GM12878 (cell line): ENCODE data around the gene ITGA7. TPM values are rescaled to one million over a fixed set of nuclear protein-coding genes. Genes with fewer than 3 reads are reported as not detected.

Experiments used
- ATAC-seq: fragments of 200-7000 bp; cut with Tn5 transposase; 3 replicates; pipeline ENCODE4 v1.9.1; 2020; ENCODE audit warnings: mild to moderate bottlenecking, moderate library complexity
- BruUV-seq: library from RNA; stranded (reverse); fragments of 400-500 nt; replicated peaks from 2 replicates; lab custom pipeline; 2021; lab: Mats Ljungman, UMichigan
- CTCF ChIA-PET: fragments of 300-600 bp; sonication (Branson Sonifier 250); formaldehyde crosslinking; extraction: SDS; loops from one replicate; lab custom pipeline; 2021; ENCODE audit warnings: inconsistent platforms; lab: Yijun Ruan, JAX
- POLR2A ChIA-PET: fragments of 350-600 bp; formaldehyde crosslinking; extraction: SDS; loops from one replicate; lab custom pipeline; 2021; ENCODE audit warnings: inconsistent platforms; lab: Charles Lee
- RAD21 ChIA-PET: fragments of 300-600 bp; sonication (Branson Sonifier 250); formaldehyde crosslinking; loops from one replicate; lab custom pipeline; 2023; ENCODE audit warnings: antibody characterized with exemption; ENCODE audit not compliant: unreplicated experiment; lab: Charles Lee
- SMC1A ChIA-PET: fragments of 300-600 bp; sonication (Branson Sonifier 250); formaldehyde crosslinking; loops from one replicate; lab custom pipeline; 2023; ENCODE audit not compliant: unreplicated experiment, uncharacterized antibody; lab: Charles Lee
- DNase-seq: peaks from one replicate; pipeline ENCODE4 v3.0.0-alpha.2; 2011; ENCODE audit warnings: low read depth, low spot score
- FAIRE-seq: peaks from 3 replicates; lab custom pipeline; 2011; peaks lifted over from hg19 to GRCh38; lab: Jason Lieb, UNC
- H2AFZ ChIP-seq: 2 replicates; pipeline ENCODE4 v1.6.0; 2011; ENCODE audit warnings: low read depth, low read length, control low read depth; ENCODE audit not compliant: control insufficient read depth
- H3K27ac ChIP-seq: 2 replicates; pipeline ENCODE4 v1.5.1; 2011; ENCODE audit warnings: control low read depth; ENCODE audit not compliant: control insufficient read depth, insufficient read depth
- H3K27me3 ChIP-seq, 2 experiments: replicated peaks in 1 of 2; 2 replicates each; pipeline versions ENCODE4 v1.6.0 to v1.6.1; 2011; ENCODE audit warnings: low read length in 1 of 2; ENCODE audit not compliant: control insufficient read depth in 2 of 2, insufficient read depth in 2 of 2
- H3K36me3 ChIP-seq, 2 experiments: 2 replicates each; pipeline ENCODE4 v1.5.1; 2011; ENCODE audit warnings: low read length in 1 of 2; ENCODE audit not compliant: control insufficient read depth in 2 of 2, insufficient read depth in 2 of 2
- H3K4me1 ChIP-seq: 2 replicates; pipeline ENCODE4 v1.6.1; 2011; ENCODE audit warnings: mild to moderate bottlenecking, low read length, moderate library complexity, mixed read lengths; ENCODE audit not compliant: control insufficient read depth, insufficient read depth
- H3K4me2 ChIP-seq: 2 replicates; pipeline ENCODE4 v1.6.0; 2011; ENCODE audit warnings: control low read depth; ENCODE audit not compliant: control insufficient read depth, insufficient read depth
- H3K4me3 ChIP-seq: fragments of 200-600 bp; sonication (generic); 2 replicates; pipeline ENCODE4 v1.5.1; 2016
- H3K79me2 ChIP-seq: 2 replicates; pipeline ENCODE4 v1.6.0; 2011; ENCODE audit warnings: low read length; ENCODE audit not compliant: control insufficient read depth, insufficient read depth
- H3K9ac ChIP-seq: 2 replicates; pipeline ENCODE4 v1.8.0; 2011; ENCODE audit warnings: low read length, control low read depth, mixed read lengths; ENCODE audit not compliant: control insufficient read depth, insufficient read depth
- H3K9me3 ChIP-seq: replicated peaks from 3 replicates; pipeline ENCODE4 v1.5.1; 2011; ENCODE audit warnings: mild to moderate bottlenecking, low read length; ENCODE audit not compliant: control insufficient read depth, insufficient read depth
- H4K20me1 ChIP-seq: 2 replicates; pipeline ENCODE4 v1.6.0; 2011; ENCODE audit not compliant: control insufficient read depth, insufficient read depth
- NBN ChIP-seq: fragments of 450-650 bp; IDR thresholded peaks from 2 replicates; pipeline ENCODE4 v1.6.1; 2016
- STAT3 ChIP-seq: IDR thresholded peaks from 2 replicates; pipeline ENCODE4 v1.6.1; 2011; ENCODE audit warnings: low read depth, low read length, improper control_type of control experiment
- WGBS: methylation state at CpG from one replicate; pipeline ENCODE4 v1.1.6; 2016; ENCODE audit warnings: low lambda C conversion rate; ENCODE audit not compliant: insufficient replicate concordance, insufficient coverage; ENCODE audit errors: missing lambda C conversion rate; 5-methylcytosine and 5-hydroxymethylcytosine counted together
- in situ Hi-C: fragments of 300-500 bp; cut with MboI; formaldehyde crosslinking; loops from 9 replicates; pipeline ENCODE4 v1.14.3; 2018; ENCODE audit warnings: mixed read lengths
- intact Hi-C: fragments of 100-400 bp; cut with micrococcal nuclease; formaldehyde crosslinking; loops from one replicate; pipeline ENCODE4 v1.14.2; 2022; ENCODE audit not compliant: unreplicated experiment
- polyA plus RNA-seq, 11 experiments: library from polyadenylated mRNA; depleted of rRNA in 4 of 11; unstranded in 6 of 11; stranded (reverse) in 5 of 11; fragments of >200 nt; fragmentation: Nextera tagmentation in 4 of 11; fragmentation: Illumina TruSeq in 1 of 11; extraction: Ambion mirVana in 4 of 11; extraction: Trizol in 1 of 11; gene quantifications; 1 replicate in 1 of 11; 2 replicates in 10 of 11; pipeline versions ENCODE4 v1.2.1 to v1.2.3, GENCODE V29; 2011 to 2016; ENCODE audit warnings: inconsistent platforms in 2 of 11, missing spikeins in 2 of 11, low read depth in 1 of 11
- total RNA-seq, 4 experiments: library from RNA; depleted of rRNA in 3 of 4; stranded (reverse); fragments of >200 nt in 3 of 4; fragmentation: Illumina TruSeq in 1 of 4; extraction: Trizol in 1 of 4; gene quantifications; 2 replicates each; pipeline versions ENCODE4 v1.2.1 to v1.2.3, GENCODE V29; 2013 to 2021
- TF ChIP-seq, protein P1 (sequence below): IDR thresholded peaks from 2 replicates; pipeline ENCODE4 v1.6.1; 2011; ENCODE audit warnings: mild to moderate bottlenecking, low read depth, low read length, moderate library complexity; ENCODE audit not compliant: insufficient replicate concordance
- TF ChIP-seq, protein P2 (sequence below): IDR thresholded peaks from 2 replicates; pipeline ENCODE4 v1.6.1; 2012; ENCODE audit warnings: improper control_type of control experiment, low read depth, low read length; ENCODE audit not compliant: insufficient replicate concordance

The ITGA7 gene
- total and polyA plus RNA-seq, 10 of the 15 experiments (the other 5 are each of a cell fraction or from before 2014, with no cell fraction given), result 0.18 to 5.1 (median 1.5) TPM

DNA sequence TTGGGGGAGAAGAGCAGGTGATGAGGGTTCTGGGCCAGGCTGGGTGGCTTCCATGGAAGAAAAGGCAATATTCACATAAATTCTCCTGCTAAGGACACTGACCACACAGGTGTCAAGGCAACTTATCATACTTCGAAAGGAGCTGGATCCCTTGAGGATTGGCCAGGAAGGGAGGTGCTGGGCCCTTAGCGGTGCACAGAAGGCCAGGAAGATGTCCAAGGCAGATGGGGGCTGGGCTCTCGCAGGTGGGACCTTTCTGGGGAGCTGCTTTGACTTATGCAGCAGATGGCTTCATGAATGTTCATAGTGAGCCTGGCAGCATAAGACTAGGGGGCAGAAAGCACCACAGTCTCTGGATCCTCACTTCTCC, 17.2 kb upstream of the ITGA7 start:
- ChIA-PET POLR2A (interaction anchor here (1.1 to 2.3 kb wide), 2 partner anchors 11 to 13 kb away, joined by 3 to 9 read pairs; no protein-coding TSS in a partner anchor), SMC1A (interaction anchor here (0.5 to 2.1 kb wide), 6 partner anchors 9 to 244 kb away, joined by 3 to 44 read pairs (median 4); partner anchors contain the start of gene BLOC1S1), CTCF (interaction anchor here (0.8 to 11.4 kb wide), 14 partner anchors 9 to 271 kb away, joined by 3 to 205 read pairs (median 4); partner anchors contain the start of genes BLOC1S1, DNAJC14, ORMDL2 and SARNP), RAD21 (interaction anchor here (0.9 to 11.0 kb wide), 7 partner anchors 9 to 316 kb away, joined by 3 to 113 read pairs (median 4); partner anchors contain the start of genes BLOC1S1 and DNAJC14)
- Histone ChIP-seq H3K79me2 (peaks cover 11% of the 10 kb centered on the region), H3K9ac (no peak overlapping the region), H3K4me1 (peaks cover 10% of the 10 kb centered on the region), H2AFZ (no peak overlapping the region), H3K9me3 (no peaks in the 10 kb centered on the region), H3K27me3 (no peaks in the 10 kb centered on the region), H3K4me2 (no peak overlapping the region), H3K36me3 (peaks cover 5 to 7% of the 10 kb centered on the region in 2 experiments; a peak in 3 of 4 replicates), H3K4me3 (no peak overlapping the region), H3K27ac (no peak overlapping the region), H4K20me1 (no peaks in the 10 kb centered on the region)
- BruUV-seq, result no TSS peak
- no peak for DNase-seq
- in situ Hi-C loops (no loop called here), intact Hi-C loops (no loop called here)
- WGBS, result 24% methylated on average over 3 of the region's 3 CpGs
- no peak for ATAC-seq
- TF ChIP-seq, protein P1, sequence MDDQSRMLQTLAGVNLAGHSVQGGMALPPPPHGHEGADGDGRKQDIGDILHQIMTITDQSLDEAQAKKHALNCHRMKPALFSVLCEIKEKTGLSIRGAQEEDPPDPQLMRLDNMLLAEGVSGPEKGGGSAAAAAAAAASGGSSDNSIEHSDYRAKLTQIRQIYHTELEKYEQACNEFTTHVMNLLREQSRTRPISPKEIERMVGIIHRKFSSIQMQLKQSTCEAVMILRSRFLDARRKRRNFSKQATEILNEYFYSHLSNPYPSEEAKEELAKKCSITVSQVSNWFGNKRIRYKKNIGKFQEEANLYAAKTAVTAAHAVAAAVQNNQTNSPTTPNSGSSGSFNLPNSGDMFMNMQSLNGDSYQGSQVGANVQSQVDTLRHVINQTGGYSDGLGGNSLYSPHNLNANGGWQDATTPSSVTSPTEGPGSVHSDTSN, result no peak
- TF ChIP-seq STAT3 (no peak), NBN (no peak)
- TF ChIP-seq, protein P2, sequence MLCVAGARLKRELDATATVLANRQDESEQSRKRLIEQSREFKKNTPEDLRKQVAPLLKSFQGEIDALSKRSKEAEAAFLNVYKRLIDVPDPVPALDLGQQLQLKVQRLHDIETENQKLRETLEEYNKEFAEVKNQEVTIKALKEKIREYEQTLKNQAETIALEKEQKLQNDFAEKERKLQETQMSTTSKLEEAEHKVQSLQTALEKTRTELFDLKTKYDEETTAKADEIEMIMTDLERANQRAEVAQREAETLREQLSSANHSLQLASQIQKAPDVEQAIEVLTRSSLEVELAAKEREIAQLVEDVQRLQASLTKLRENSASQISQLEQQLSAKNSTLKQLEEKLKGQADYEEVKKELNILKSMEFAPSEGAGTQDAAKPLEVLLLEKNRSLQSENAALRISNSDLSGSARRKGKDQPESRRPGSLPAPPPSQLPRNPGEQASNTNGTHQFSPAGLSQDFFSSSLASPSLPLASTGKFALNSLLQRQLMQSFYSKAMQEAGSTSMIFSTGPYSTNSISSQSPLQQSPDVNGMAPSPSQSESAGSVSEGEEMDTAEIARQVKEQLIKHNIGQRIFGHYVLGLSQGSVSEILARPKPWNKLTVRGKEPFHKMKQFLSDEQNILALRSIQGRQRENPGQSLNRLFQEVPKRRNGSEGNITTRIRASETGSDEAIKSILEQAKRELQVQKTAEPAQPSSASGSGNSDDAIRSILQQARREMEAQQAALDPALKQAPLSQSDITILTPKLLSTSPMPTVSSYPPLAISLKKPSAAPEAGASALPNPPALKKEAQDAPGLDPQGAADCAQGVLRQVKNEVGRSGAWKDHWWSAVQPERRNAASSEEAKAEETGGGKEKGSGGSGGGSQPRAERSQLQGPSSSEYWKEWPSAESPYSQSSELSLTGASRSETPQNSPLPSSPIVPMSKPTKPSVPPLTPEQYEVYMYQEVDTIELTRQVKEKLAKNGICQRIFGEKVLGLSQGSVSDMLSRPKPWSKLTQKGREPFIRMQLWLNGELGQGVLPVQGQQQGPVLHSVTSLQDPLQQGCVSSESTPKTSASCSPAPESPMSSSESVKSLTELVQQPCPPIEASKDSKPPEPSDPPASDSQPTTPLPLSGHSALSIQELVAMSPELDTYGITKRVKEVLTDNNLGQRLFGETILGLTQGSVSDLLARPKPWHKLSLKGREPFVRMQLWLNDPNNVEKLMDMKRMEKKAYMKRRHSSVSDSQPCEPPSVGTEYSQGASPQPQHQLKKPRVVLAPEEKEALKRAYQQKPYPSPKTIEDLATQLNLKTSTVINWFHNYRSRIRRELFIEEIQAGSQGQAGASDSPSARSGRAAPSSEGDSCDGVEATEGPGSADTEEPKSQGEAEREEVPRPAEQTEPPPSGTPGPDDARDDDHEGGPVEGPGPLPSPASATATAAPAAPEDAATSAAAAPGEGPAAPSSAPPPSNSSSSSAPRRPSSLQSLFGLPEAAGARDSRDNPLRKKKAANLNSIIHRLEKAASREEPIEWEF, result no peak
- no peak for FAIRE-seq
